Measurements from ENCODE around the gene GARS1. TPM values are rescaled to one million over a fixed set of nuclear protein-coding genes. Genes with fewer than 3 reads are reported as not detected.
A peak's percentile ranks its signal among the peaks of the same experiment; 100 is the strongest.

GARS1 gene
- total RNA-seq, 1 donor from 2014 or later, result 41.7 TPM

DNA sequence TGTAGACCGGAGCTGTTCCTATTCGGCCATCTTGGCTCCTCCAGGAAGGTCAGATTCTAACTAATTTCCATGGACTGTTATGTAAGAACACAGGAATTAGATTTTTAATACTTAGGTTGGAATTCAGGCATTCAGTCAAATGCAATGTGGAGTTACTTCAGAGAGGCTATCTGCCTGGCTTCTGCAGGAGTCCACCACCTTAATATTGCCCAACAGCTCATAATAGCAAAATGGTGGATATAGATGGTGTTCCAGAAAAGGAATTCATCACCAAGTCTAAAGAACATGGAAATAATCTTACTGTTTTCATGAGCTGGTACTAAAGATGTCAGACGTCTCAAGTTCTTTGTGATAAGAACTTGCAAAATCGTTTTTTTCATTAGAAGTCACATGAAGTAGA is 48.1 kb downstream of the GARS1 start:
- TF ChIP-seq, protein P1, sequence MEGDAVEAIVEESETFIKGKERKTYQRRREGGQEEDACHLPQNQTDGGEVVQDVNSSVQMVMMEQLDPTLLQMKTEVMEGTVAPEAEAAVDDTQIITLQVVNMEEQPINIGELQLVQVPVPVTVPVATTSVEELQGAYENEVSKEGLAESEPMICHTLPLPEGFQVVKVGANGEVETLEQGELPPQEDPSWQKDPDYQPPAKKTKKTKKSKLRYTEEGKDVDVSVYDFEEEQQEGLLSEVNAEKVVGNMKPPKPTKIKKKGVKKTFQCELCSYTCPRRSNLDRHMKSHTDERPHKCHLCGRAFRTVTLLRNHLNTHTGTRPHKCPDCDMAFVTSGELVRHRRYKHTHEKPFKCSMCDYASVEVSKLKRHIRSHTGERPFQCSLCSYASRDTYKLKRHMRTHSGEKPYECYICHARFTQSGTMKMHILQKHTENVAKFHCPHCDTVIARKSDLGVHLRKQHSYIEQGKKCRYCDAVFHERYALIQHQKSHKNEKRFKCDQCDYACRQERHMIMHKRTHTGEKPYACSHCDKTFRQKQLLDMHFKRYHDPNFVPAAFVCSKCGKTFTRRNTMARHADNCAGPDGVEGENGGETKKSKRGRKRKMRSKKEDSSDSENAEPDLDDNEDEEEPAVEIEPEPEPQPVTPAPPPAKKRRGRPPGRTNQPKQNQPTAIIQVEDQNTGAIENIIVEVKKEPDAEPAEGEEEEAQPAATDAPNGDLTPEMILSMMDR (IDR thresholded peaks at IDR 0.05), result no peak
- Histone ChIP-seq H3K9me3 (no peaks in the 10 kb centered on the region), H3K27me3 (no peaks in the 10 kb centered on the region), H3K4me3 (no peak overlapping the region), H3K27ac (no peak overlapping the region), H3K36me3 (no peaks in the 10 kb centered on the region), H3K4me1 (no peaks in the 10 kb centered on the region)
- DNase-seq (ENCODE audit: low spot score in 2 of 2), result no peak
- intact Hi-C loops (cut with DNase I), result no loop called here

DNA sequence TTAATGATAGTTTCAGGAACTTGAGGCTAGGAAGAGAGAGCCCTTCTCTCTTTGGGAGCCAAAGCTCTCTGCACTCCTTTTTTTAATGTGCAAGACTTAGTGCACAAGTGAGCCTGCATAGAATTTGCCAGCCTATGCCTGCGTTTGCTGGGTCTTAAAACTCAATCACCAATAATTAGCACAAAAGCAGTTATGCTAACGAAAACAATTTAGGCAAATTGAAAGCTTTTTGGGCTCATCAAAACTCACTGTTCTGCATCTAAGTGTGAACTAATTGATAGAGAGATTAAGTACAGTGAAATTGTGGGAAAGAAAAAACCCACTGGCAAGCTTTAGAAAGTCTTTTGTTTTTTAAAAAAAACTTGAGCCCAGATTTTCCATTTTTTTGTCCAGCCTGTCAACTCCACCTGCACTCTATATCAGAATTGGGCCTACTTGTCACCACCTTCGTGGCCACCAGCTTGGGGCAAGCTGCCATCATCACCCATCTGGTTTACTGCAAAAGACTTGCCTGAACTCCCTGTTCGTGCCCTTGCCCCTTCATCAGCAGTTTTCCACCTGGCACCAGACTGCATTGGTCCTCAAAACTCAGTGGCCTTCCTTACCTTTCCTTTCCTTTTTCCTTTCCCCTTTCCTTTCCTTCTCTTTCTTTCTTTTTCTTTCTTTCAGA is 49.7 kb downstream of the GARS1 start:
- intact Hi-C loops (cut with DNase I), result no loop called here

DNA sequence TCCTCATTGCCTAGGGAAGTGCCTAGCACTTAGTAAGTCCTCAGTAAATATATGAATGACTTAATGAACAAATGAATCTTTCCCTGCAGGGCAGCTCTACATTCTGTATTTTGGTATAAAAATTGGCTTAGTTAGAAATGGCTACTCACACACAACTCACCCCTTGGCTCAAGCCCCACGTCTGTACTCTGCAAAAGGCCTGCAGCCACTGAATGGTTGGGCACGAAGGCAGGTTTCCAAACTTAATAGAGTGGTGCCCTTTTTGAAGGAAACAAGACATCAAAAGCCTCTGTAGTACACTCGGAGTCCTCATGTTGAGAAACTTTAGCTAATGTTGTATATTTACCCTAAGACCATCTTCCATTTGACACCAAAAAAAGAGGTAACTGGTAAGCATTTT is 51.0 kb downstream of the GARS1 start:
- TF ChIP-seq, protein P1 (IDR thresholded peaks at IDR 0.05), result no peak
- no peaks in the 10 kb centered on the region for H3K4me1 ChIP-seq
- H3K27me3 ChIP-seq, result no peaks in the 10 kb centered on the region
- H3K27ac ChIP-seq, result no peak overlapping the region
- H3K4me3 ChIP-seq, result no peak overlapping the region
- no peak for DNase-seq (ENCODE audit: low spot score in 2 of 2)
- H3K9me3 ChIP-seq, result no peaks in the 10 kb centered on the region
- intact Hi-C loops (cut with DNase I), result no loop called here
- H3K36me3 ChIP-seq, result no peaks in the 10 kb centered on the region

More for the DNA sequence above, 49.7 kb downstream of the GARS1 start:
- Histone ChIP-seq H3K4me3 (no peak overlapping the region), H3K36me3 (no peaks in the 10 kb centered on the region), H3K4me1 (no peaks in the 10 kb centered on the region), H3K9me3 (no peaks in the 10 kb centered on the region), H3K27me3 (no peaks in the 10 kb centered on the region), H3K27ac (no peak overlapping the region)
- DNase-seq (ENCODE audit: low spot score in 2 of 2), result no peak
- TF ChIP-seq, protein P1 (IDR thresholded peaks at IDR 0.05), result no peak

DNA sequence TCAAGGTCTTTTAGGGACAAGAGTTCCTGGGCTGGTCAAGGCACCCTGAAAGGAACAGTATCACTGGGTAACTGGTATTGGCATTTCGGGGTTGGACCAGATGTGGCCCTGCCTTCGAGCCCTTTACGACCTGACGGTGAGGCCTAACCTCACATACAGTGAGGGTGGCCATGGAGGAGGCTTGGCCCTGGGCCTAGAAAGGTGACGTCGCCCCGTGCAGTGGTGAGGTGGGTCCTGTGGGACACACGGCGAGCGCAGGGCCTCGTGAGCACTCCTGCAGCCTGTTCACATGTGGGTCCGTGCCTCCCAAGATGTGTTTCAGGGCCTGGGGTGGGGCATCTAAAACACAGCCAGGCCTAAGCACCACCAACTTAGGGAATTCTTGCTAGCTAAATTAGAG is 51.5 kb downstream of the GARS1 start:
- intact Hi-C loops (cut with DNase I), result no loop called here
- Histone ChIP-seq H3K27ac (no peak overlapping the region), H3K4me3 (no peak overlapping the region), H3K27me3 (no peaks in the 10 kb centered on the region), H3K4me1 (no peaks in the 10 kb centered on the region), H3K36me3 (no peaks in the 10 kb centered on the region), H3K9me3 (no peaks in the 10 kb centered on the region)
- DNase-seq (ENCODE audit: low spot score in 2 of 2), result no peak
- TF ChIP-seq, protein P1 (IDR thresholded peaks at IDR 0.05), result no peak

DNA sequence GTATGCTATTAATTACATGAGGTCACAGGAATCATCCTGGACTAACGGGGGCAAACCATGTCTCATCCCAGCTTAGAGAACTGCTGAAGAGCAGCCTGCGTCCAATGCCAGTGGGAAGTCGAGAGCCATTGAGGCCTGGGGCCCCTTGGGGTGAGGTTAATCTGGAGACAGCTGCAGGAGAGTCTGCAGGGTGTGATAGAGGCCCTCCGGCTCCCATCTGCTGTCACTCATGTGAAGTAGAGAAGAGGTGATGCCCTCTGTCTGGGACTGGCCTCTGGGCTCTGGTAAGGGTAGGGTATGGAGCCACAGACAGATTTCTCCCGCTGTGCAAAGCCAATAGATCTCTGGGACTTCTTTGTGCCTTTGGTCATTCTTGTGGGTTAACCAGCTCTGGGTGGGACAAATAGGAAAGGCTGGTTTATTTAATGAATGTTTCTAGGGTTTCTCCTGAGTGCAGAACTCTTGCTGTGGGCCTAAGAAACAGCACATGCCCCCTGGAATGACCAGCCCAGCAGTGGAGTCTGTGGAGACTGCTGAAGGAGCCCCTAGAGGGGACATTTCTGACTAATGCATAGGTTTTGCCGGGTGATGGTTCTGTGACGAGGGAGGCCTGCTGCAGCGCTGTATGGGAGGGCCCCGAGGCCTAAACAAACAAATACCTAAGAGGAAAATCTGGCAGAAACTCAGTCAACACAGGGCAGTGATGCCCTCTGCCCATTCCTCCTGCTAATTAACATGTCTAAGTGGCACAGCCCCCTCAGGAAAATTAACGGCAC is 53.1 kb downstream of the GARS1 start:
- H3K36me3 ChIP-seq, result no peaks in the 10 kb centered on the region
- H3K9me3 ChIP-seq, result no peaks in the 10 kb centered on the region
- DNase-seq (ENCODE audit: low spot score in 2 of 2), result peak in 1 of 2 donors; percentile 51
- intact Hi-C loops (cut with DNase I), result no loop called here
- no peaks in the 10 kb centered on the region for H3K4me1 ChIP-seq
- TF ChIP-seq, protein P1 (IDR thresholded peaks at IDR 0.05), result no peak
- H3K27ac ChIP-seq, result no peak overlapping the region
- no peaks in the 10 kb centered on the region for H3K27me3 ChIP-seq
- no peak overlapping the region for H3K4me3 ChIP-seq

All from ascending aorta (tissue), 2 donors.